GM12865 (cell line): Measurements from ENCODE around the gene CEP295NL.
"Not testable (repeated sequence)": the region's sequence is repeated elsewhere in the genome, so short reads cannot be mapped to it uniquely, and the experiment has no call there.

Source experiments
- DNase-seq: peaks from one replicate; pipeline ENCODE4 v3.0.0; 2010; ENCODE audit warnings: low read depth
- H3K4me3 ChIP-seq: 2 replicates; pipeline ENCODE4 v1.5.1; 2011; ENCODE audit warnings: mild to moderate bottlenecking, low read depth, low read length, control low read depth
- CTCF ChIP-seq: IDR thresholded peaks from 2 replicates; pipeline ENCODE4 v1.5.1; 2011; ENCODE audit warnings: low read length, control low read depth, low read depth, inconsistent platforms; ENCODE audit not compliant: insufficient read depth; ENCODE audit errors: missing control alignments

The CEP295NL gene

GRCh38 chr17:78946131-78946530 is 43.1 kb upstream of the CEP295NL start:
- H3K4me3 ChIP-seq: no peak overlapping the region
- no peak for TF ChIP-seq CTCF
- no peak for DNase-seq

- H3K4me3 ChIP-seq, DNase-seq: not testable (repeated sequence)
Measured at GRCh38 chr17:78945455-78945854, 42.5 kb upstream of the CEP295NL start.

GRCh38 chr17:78944956-78945355 is 42.0 kb upstream of the CEP295NL start:
- no peak overlapping the region for H3K4me3 ChIP-seq
- DNase-seq: no peak
- no peak for TF ChIP-seq CTCF

- no peak for TF ChIP-seq CTCF
- DNase-seq: no peak
- no peak overlapping the region for H3K4me3 ChIP-seq
Measured at GRCh38 chr17:78944026-78944425, 41.0 kb upstream of the CEP295NL start.

GRCh38 chr17:78940708-78941107 is 37.7 kb upstream of the CEP295NL start:
- no peak overlapping the region for H3K4me3 ChIP-seq
- TF ChIP-seq CTCF: no peak
- DNase-seq: no peak

GRCh38 chr17:78940258-78940657 is 37.3 kb upstream of the CEP295NL start:
- no peak for TF ChIP-seq CTCF
- no peak overlapping the region for H3K4me3 ChIP-seq
- DNase-seq: no peak

GRCh38 chr17:78939615-78940014 is 36.6 kb upstream of the CEP295NL start:
- DNase-seq: no peak
- no peak overlapping the region for H3K4me3 ChIP-seq
- TF ChIP-seq CTCF: no peak

GRCh38 chr17:78937561-78937960 is 34.6 kb upstream of the CEP295NL start:
- DNase-seq: no peak
- no peak for TF ChIP-seq CTCF
- H3K4me3 ChIP-seq: no peak overlapping the region
